PC-3 (cell line): ENCODE results near the gene TAS2R19. TPM values are rescaled to one million over a fixed set of nuclear protein-coding genes. Genes with fewer than 3 reads are reported as not detected.

ENCODE experiments used
- ATAC-seq: fragments of 200-7000 bp; cut with Tn5 transposase; 2 replicates; pipeline ENCODE4 v1.9.1; 2020; ENCODE audit warnings: mild to moderate bottlenecking, moderate library complexity
- BruUV-seq: library from RNA; stranded (reverse); fragments of 400-500 nt; replicated peaks from 2 replicates; lab custom pipeline; 2021; lab: Mats Ljungman, UMichigan
- CTCF ChIA-PET: fragments of 300-600 bp; sonication (Branson Sonifier 250); formaldehyde crosslinking; loops from one replicate; lab custom pipeline; 2022; ENCODE audit warnings: antibody characterized with exemption; lab: Charles Lee
- POLR2A ChIA-PET: fragments of 300-600 bp; sonication (Branson Sonifier 250); formaldehyde crosslinking; loops from one replicate; lab custom pipeline; 2022; ENCODE audit warnings: antibody characterized with exemption; ENCODE audit not compliant: unreplicated experiment; lab: Charles Lee
- DNase-seq: peaks from one replicate; pipeline ENCODE4 v3.0.0-alpha.2; 2015
- H2AFZ ChIP-seq: fragments of 300-600 bp; sonication (generic); 2 replicates; pipeline ENCODE4 v1.6.0; 2016; ENCODE audit warnings: antibody characterized with exemption, low read length
- H3F3A ChIP-seq: fragments of 300-600 bp; sonication (generic); one replicate; pipeline ENCODE4 v1.6.0; 2017; ENCODE audit warnings: antibody characterized with exemption, low read length, control low read depth, mild to moderate bottlenecking; ENCODE audit not compliant: unreplicated experiment
- H3K27ac ChIP-seq: fragments of 300-600 bp; sonication (generic); 2 replicates; pipeline ENCODE4 v1.5.1; 2016; ENCODE audit warnings: mild to moderate bottlenecking, low read length
- H3K27me3 ChIP-seq: fragments of 300-600 bp; sonication (generic); 2 replicates; pipeline ENCODE4 v1.6.1; 2016; ENCODE audit warnings: low read length, mixed read lengths
- H3K36me3 ChIP-seq: fragments of 300-600 bp; sonication (generic); 2 replicates; pipeline ENCODE4 v1.6.1; 2016; ENCODE audit warnings: low read depth, mixed run types, low read length, mixed read lengths
- H3K4me1 ChIP-seq: fragments of 300-600 bp; sonication (generic); 2 replicates; pipeline ENCODE4 v1.5.1; 2016; ENCODE audit warnings: low read length; ENCODE audit not compliant: insufficient read depth
- H3K4me2 ChIP-seq: fragments of 300-600 bp; sonication (generic); 2 replicates; pipeline ENCODE4 v1.6.0; 2016; ENCODE audit warnings: low read length
- H3K4me3 ChIP-seq: fragments of 300-600 bp; sonication (generic); 2 replicates; pipeline ENCODE4 v1.5.1; 2016; ENCODE audit warnings: mild to moderate bottlenecking, low read length, mixed read lengths
- H3K79me2 ChIP-seq: fragments of 300-600 bp; sonication (generic); 2 replicates; pipeline ENCODE4 v1.6.1; 2017; ENCODE audit warnings: low read length, mixed read lengths
- H3K9ac ChIP-seq: fragments of 300-600 bp; sonication (generic); 2 replicates; pipeline ENCODE4 v1.6.0; 2016; ENCODE audit warnings: mild to moderate bottlenecking, low read length
- H3K9me2 ChIP-seq: fragments of 300-600 bp; sonication (generic); replicated peaks from 2 replicates; pipeline ENCODE4 v1.6.1; 2016; ENCODE audit warnings: mixed run types, low read length, mixed read lengths
- H3K9me3 ChIP-seq: fragments of 300-600 bp; sonication (generic); 2 replicates; pipeline ENCODE4 v1.6.1; 2016; ENCODE audit warnings: low read length, mixed read lengths
- H4K20me1 ChIP-seq: fragments of 300-600 bp; sonication (generic); 2 replicates; pipeline ENCODE4 v1.6.1; 2016; ENCODE audit warnings: low read length, mixed read lengths
- EZH2 ChIP-seq: fragments of 300-600 bp; sonication (generic); IDR thresholded peaks from one replicate; pipeline ENCODE4 v1.6.1; 2017; ENCODE audit warnings: antibody characterized with exemption, mild to moderate bottlenecking, low read length; ENCODE audit not compliant: unreplicated experiment
- EZH2phosphoT487 ChIP-seq: fragments of 300-600 bp; sonication (generic); IDR thresholded peaks from 2 replicates; pipeline ENCODE4 v1.6.1; 2018; ENCODE audit warnings: mild to moderate bottlenecking, antibody characterized with exemption, low read length, borderline replicate concordance
- intact Hi-C: fragments of 100-400 bp; cut with micrococcal nuclease; formaldehyde crosslinking; loops from 2 replicates; pipeline ENCODE4 v1.9.0; 2023
- total RNA-seq: library from RNA; depleted of rRNA; stranded (reverse); fragments of >200 nt; gene quantifications from 2 replicates; pipeline ENCODE4 v1.2.3, GENCODE V29; 2014
- TF ChIP-seq, protein P1 (sequence below): fragments of 300-600 bp; sonication (generic); conservative IDR thresholded peaks from 2 replicates; pipeline ENCODE4 v1.5.1; 2017; ENCODE audit warnings: antibody characterized with exemption, low read depth, mild to moderate bottlenecking, low read length

TAS2R19 gene
- total RNA-seq, 1 experiment from 2014 or later: not detected

- H3K79me2 ChIP-seq: no peaks in the 10 kb centered on the region
- no peak overlapping the region for H2AFZ ChIP-seq
- no peaks in the 10 kb centered on the region for H3K36me3 ChIP-seq
- no TSS peak for BruUV-seq
- TF ChIP-seq EZH2 (no peak), EZH2phosphoT487 (no peak)
- TF ChIP-seq, protein P1, sequence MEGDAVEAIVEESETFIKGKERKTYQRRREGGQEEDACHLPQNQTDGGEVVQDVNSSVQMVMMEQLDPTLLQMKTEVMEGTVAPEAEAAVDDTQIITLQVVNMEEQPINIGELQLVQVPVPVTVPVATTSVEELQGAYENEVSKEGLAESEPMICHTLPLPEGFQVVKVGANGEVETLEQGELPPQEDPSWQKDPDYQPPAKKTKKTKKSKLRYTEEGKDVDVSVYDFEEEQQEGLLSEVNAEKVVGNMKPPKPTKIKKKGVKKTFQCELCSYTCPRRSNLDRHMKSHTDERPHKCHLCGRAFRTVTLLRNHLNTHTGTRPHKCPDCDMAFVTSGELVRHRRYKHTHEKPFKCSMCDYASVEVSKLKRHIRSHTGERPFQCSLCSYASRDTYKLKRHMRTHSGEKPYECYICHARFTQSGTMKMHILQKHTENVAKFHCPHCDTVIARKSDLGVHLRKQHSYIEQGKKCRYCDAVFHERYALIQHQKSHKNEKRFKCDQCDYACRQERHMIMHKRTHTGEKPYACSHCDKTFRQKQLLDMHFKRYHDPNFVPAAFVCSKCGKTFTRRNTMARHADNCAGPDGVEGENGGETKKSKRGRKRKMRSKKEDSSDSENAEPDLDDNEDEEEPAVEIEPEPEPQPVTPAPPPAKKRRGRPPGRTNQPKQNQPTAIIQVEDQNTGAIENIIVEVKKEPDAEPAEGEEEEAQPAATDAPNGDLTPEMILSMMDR: no peak
- no peak for ATAC-seq
- CTCF ChIA-PET: no interaction called here
- intact Hi-C loops: no loop called here
- H3K4me1 ChIP-seq: no peaks in the 10 kb centered on the region
- no peaks in the 10 kb centered on the region for H3K9me3 ChIP-seq
- H3K27me3 ChIP-seq: no peaks in the 10 kb centered on the region
- DNase-seq: no peak
- H3K4me3 ChIP-seq: no peak overlapping the region
- no peaks in the 10 kb centered on the region for H4K20me1 ChIP-seq
- POLR2A ChIA-PET: no interaction called here
- no peaks in the 10 kb centered on the region for H3F3A ChIP-seq
- H3K9ac ChIP-seq: no peak overlapping the region
- H3K4me2 ChIP-seq: no peak overlapping the region
- no peaks in the 10 kb centered on the region for H3K9me2 ChIP-seq
- H3K27ac ChIP-seq: no peak overlapping the region
Observed at GRCh38 chr12:11007608-11008007, 14.8 kb downstream of the TAS2R19 start.

DNA sequence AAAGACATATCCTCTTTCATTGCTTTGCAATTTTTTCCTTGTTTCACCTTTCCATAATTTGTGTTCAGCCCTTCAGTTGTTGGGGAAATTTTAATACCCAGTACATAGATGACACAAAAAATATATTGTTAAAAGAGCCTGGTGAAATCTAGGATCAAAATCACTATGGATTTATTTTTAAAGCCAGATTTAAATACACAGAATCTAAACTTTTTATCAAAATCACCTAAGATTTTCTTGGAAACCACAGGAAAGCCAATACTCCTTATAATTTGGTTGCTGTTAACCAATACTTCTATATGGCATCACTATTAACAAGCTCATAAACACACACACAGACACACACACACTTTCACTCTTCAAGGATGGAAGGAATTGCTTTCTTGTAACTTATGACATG lies 24.2 kb downstream of the TAS2R19 start, which contains the start of gene TAS2R20:
Gene TAS2R20, minus strand, starts transcription at position 101 of the 400 bp plus-strand sequence. CDS start 429 bp downstream, outside the sequence.
- Histone ChIP-seq H3K36me3 (no peaks in the 10 kb centered on the region), H4K20me1 (no peaks in the 10 kb centered on the region), H3K9me2 (no peaks in the 10 kb centered on the region), H3K27me3 (no peaks in the 10 kb centered on the region), H3K9ac (no peak within 1 kb of the TSS), H3K9me3 (no peaks in the 10 kb centered on the region), H3F3A (no peaks in the 10 kb centered on the region), H3K4me2 (no peak within 1 kb of the TSS), H3K79me2 (no peaks in the 10 kb centered on the region), H2AFZ (no peak within 1 kb of the TSS), H3K4me1 (no peaks in the 10 kb centered on the region), H3K27ac (no peak within 1 kb of the TSS), H3K4me3 (no peak within 1 kb of the TSS)
- ChIA-PET CTCF (no interaction called here), POLR2A (no interaction called here)
- no peak for ATAC-seq
- DNase-seq: no peak
- no peak for TF ChIP-seq EZH2
- TF ChIP-seq, protein P1: no peak
- no peak for TF ChIP-seq EZH2phosphoT487
- intact Hi-C loops: no loop called here
- no TSS peak for BruUV-seq

DNA sequence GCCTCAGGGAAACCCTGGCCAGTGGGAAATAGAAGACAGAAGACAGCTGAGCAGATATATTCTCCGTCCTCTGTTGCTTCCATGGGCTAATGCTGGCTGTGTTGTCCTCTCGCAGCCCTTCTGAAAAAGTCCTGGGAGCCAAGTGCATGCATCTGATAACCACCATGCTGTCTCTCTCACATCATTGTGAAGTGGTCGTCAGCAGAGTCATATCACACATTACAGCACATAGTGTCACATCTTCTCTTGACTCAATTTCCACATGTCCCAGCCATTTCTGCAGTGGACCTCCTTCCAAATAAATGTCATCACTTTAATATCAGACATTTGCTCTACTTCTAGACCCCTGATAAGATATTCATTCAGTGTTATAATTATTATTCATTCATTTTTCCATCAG lies 28.1 kb downstream of the TAS2R19 start:
- Histone ChIP-seq H3K4me3 (no peak overlapping the region), H4K20me1 (no peaks in the 10 kb centered on the region), H3K79me2 (no peaks in the 10 kb centered on the region), H3K27me3 (no peaks in the 10 kb centered on the region), H2AFZ (no peak overlapping the region), H3K4me1 (no peaks in the 10 kb centered on the region), H3K27ac (no peak overlapping the region), H3K36me3 (peaks cover 7% of the 10 kb centered on the region; the same call in 1 of the 2 replicates), H3F3A (no peaks in the 10 kb centered on the region), H3K4me2 (no peak overlapping the region), H3K9ac (no peak overlapping the region), H3K9me3 (no peaks in the 10 kb centered on the region), H3K9me2 (no peaks in the 10 kb centered on the region)
- TF ChIP-seq, protein P1: no peak
- TF ChIP-seq EZH2phosphoT487 (no peak), EZH2 (no peak)
- BruUV-seq: no TSS peak
- DNase-seq (no peak), ATAC-seq (no peak)
- intact Hi-C loops: no loop called here
- ChIA-PET CTCF (no interaction called here), POLR2A (no interaction called here)
